Right cardiac atrium (tissue), 5 donors: ENCODE data around the gene LYVE1. TPM values are rescaled to one million over a fixed set of nuclear protein-coding genes. Genes with fewer than 3 reads are reported as not detected.

ENCODE experiments used
- ATAC-seq, 2 donors: fragments of 200-7000 bp; cut with Tn5 transposase; one replicate each; pipeline versions ENCODE4 v1.8.0 to v1.9.1; 2020; ENCODE audit warnings: moderate library complexity in 2 of 2, mild to moderate bottlenecking in 1 of 2
- DNase-seq, 3 donors: peaks; one replicate each; pipeline ENCODE4 v3.0.0-alpha.2; 2020
- H3K27ac ChIP-seq: one replicate; pipeline ENCODE4 v1.5.1; 2013; ENCODE audit warnings: mild to moderate bottlenecking, low read length, control low read depth, moderate library complexity
- H3K27me3 ChIP-seq: one replicate; pipeline ENCODE4 v1.6.1; 2013; ENCODE audit not compliant: control insufficient read depth, insufficient read depth
- H3K4me1 ChIP-seq: one replicate; pipeline ENCODE4 v1.6.1; 2013; ENCODE audit warnings: low read length; ENCODE audit not compliant: control insufficient read depth, insufficient read depth
- H3K4me3 ChIP-seq: one replicate; pipeline ENCODE4 v1.5.1; 2013; ENCODE audit warnings: low read length, control low read depth
- H3K9me3 ChIP-seq: one replicate; pipeline ENCODE4 v1.6.1; 2013; ENCODE audit warnings: low read length; ENCODE audit not compliant: control insufficient read depth
- WGBS: extraction: QIAGEN DNeasy Blood & Tissue Kit; methylation state at CpG from one replicate; pipeline ENCODE4 v1.1.7; 2013; 5-methylcytosine and 5-hydroxymethylcytosine counted together
- intact Hi-C, 4 donors: fragments of 100-400 bp; cut with DNase I; formaldehyde crosslinking; loops; one replicate each; pipeline versions ENCODE4 v1.11.0 to v1.14.0; 2022 to 2023
- polyA plus RNA-seq: library from polyadenylated mRNA; stranded (reverse); fragments of 200-250 nt; gene quantifications from one replicate; pipeline ENCODE4 v1.2.3, GENCODE V29; 2013
- total RNA-seq, 4 donors: library from RNA; stranded (reverse); fragmentation: NEBNext Ultra II Directional; extraction: Animal tissue kit (Norgen Biotek cat#: 25700); gene quantifications; one replicate each; pipeline ENCODE4 v1.2.1, GENCODE V29; 2021
- donor health status: healthy with polysubstance abuse.
- donor health status: DM: no; HTN: yes; CAD: no.
- donor health status: DM: no; HTN: no; CAD: no.
- donor health status: DM: no; HTN: yes; CAD: no; lungs with severe emphysema.
- donor health status: DM: yes; HTN: yes; CAD: no.

LYVE1 gene
- total and polyA plus RNA-seq, 5 donors, result 12.6 to 114 (median 87.9) TPM

GRCh38 chr11:10592331-10592730 is 23.9 kb upstream of the LYVE1 start:
- intact Hi-C loops, result no loop called here
- Histone ChIP-seq H3K4me1 (peaks cover 2% of the 10 kb centered on the region), H3K9me3 (no peaks in the 10 kb centered on the region), H3K27me3 (no peaks in the 10 kb centered on the region), H3K4me3 (no peak overlapping the region), H3K27ac (no peak overlapping the region)
- 49% methylated on average over 2 of the region's 2 CpGs for WGBS
- DNase-seq (no peak), ATAC-seq (peak; percentile 47 to 53)

- Histone ChIP-seq H3K9me3 (no peaks in the 10 kb centered on the region), H3K4me3 (no peak overlapping the region), H3K4me1 (peaks cover 2% of the 10 kb centered on the region), H3K27ac (no peak overlapping the region), H3K27me3 (no peaks in the 10 kb centered on the region)
- WGBS, result 64% methylated on average over 2 of the region's 2 CpGs
- intact Hi-C loops, result no loop called here
- no peak for DNase-seq
- no peak for ATAC-seq
Observed at GRCh38 chr11:10591741-10592140, 23.3 kb upstream of the LYVE1 start.

GRCh38 chr11:10590218-10590915 is 21.9 kb upstream of the LYVE1 start:
- no peak for DNase-seq
- Histone ChIP-seq H3K27ac (no peak overlapping the region), H3K27me3 (no peaks in the 10 kb centered on the region), H3K4me3 (no peak overlapping the region), H3K9me3 (no peaks in the 10 kb centered on the region), H3K4me1 (peaks cover 2% of the 10 kb centered on the region)
- ATAC-seq, result no peak
- 66% methylated on average over 2 of the region's 2 CpGs for WGBS
- intact Hi-C loops, result no loop called here

GRCh38 chr11:10588904-10589303 is 20.4 kb upstream of the LYVE1 start:
- H3K4me3 ChIP-seq, result no peak overlapping the region
- WGBS, result 92% methylated on average over 2 of the region's 2 CpGs
- peaks cover 5% of the 10 kb centered on the region for H3K4me1 ChIP-seq
- no peaks in the 10 kb centered on the region for H3K9me3 ChIP-seq
- no peaks in the 10 kb centered on the region for H3K27me3 ChIP-seq
- no peak overlapping the region for H3K27ac ChIP-seq
- intact Hi-C loops, result no loop called here
- no peak for ATAC-seq
- DNase-seq, result no peak

- Histone ChIP-seq H3K4me1 (peaks cover 8% of the 10 kb centered on the region), H3K9me3 (no peaks in the 10 kb centered on the region), H3K27me3 (no peaks in the 10 kb centered on the region), H3K4me3 (no peak overlapping the region), H3K27ac (no peak overlapping the region)
- WGBS, result 81% methylated on average over 3 of the region's 3 CpGs
- no peak for DNase-seq
- intact Hi-C loops, result no loop called here
- no peak for ATAC-seq
Observed at GRCh38 chr11:10587995-10588394, 19.5 kb upstream of the LYVE1 start.

GRCh38 chr11:10587388-10587787 is 18.9 kb upstream of the LYVE1 start:
- ATAC-seq (no peak), DNase-seq (no peak)
- no peaks in the 10 kb centered on the region for H3K9me3 ChIP-seq
- peaks cover 8% of the 10 kb centered on the region for H3K4me1 ChIP-seq
- H3K4me3 ChIP-seq, result no peak overlapping the region
- WGBS, result 94% methylated on average over 7 of the region's 7 CpGs
- intact Hi-C loops, result no loop called here
- no peaks in the 10 kb centered on the region for H3K27me3 ChIP-seq
- no peak overlapping the region for H3K27ac ChIP-seq

- Histone ChIP-seq H3K4me1 (peaks cover 15% of the 10 kb centered on the region), H3K4me3 (no peak overlapping the region), H3K27ac (peak overlapping the region; percentile 56), H3K27me3 (no peaks in the 10 kb centered on the region), H3K9me3 (no peaks in the 10 kb centered on the region)
- DNase-seq (no peak), ATAC-seq (no peak)
- intact Hi-C loops, result no loop called here
- WGBS, result 11% methylated on average over 3 of the region's 3 CpGs
Observed at GRCh38 chr11:10584071-10584501, 15.6 kb upstream of the LYVE1 start.

GRCh38 chr11:10581481-10582019 is 13.1 kb upstream of the LYVE1 start:
- Histone ChIP-seq H3K27me3 (no peaks in the 10 kb centered on the region), H3K9me3 (no peaks in the 10 kb centered on the region), H3K4me3 (no peak overlapping the region), H3K4me1 (peaks cover 15% of the 10 kb centered on the region), H3K27ac (peak overlapping the region; percentile 23)
- DNase-seq (peak; percentile 40 to 64 (median 59)), ATAC-seq (peak; percentile 73 to 77)
- intact Hi-C loops, result no loop called here
- WGBS, result 71% methylated on average over 4 of the region's 4 CpGs

GRCh38 chr11:10580623-10581022 is 12.2 kb upstream of the LYVE1 start:
- no peak for ATAC-seq
- peaks cover 15% of the 10 kb centered on the region for H3K4me1 ChIP-seq
- 69% methylated on average over 4 of the region's 4 CpGs for WGBS
- H3K9me3 ChIP-seq, result no peaks in the 10 kb centered on the region
- no peaks in the 10 kb centered on the region for H3K27me3 ChIP-seq
- no peak overlapping the region for H3K27ac ChIP-seq
- H3K4me3 ChIP-seq, result no peak overlapping the region
- intact Hi-C loops, result no loop called here
- no peak for DNase-seq

GRCh38 chr11:10579700-10580099 is 11.2 kb upstream of the LYVE1 start:
- intact Hi-C loops, result no loop called here
- Histone ChIP-seq H3K4me3 (no peak overlapping the region), H3K27me3 (no peaks in the 10 kb centered on the region), H3K9me3 (no peaks in the 10 kb centered on the region), H3K4me1 (peaks cover 15% of the 10 kb centered on the region), H3K27ac (no peak overlapping the region)
- no peak for ATAC-seq
- WGBS, result 91% methylated on average over 3 of the region's 3 CpGs
- no peak for DNase-seq

GRCh38 chr11:10576035-10576398 is 7.6 kb upstream of the LYVE1 start:
- H3K4me3 ChIP-seq, result no peak overlapping the region
- intact Hi-C loops, result no loop called here
- ATAC-seq (peak; percentile 17 to 29), DNase-seq (no peak)
- H3K27ac ChIP-seq, result no peak overlapping the region
- H3K27me3 ChIP-seq, result no peaks in the 10 kb centered on the region
- H3K9me3 ChIP-seq, result no peaks in the 10 kb centered on the region
- peaks cover 10% of the 10 kb centered on the region for H3K4me1 ChIP-seq
- WGBS, result 79% methylated on average over 4 of the region's 4 CpGs
